ENCODE results near the gene CLEC19A.

Gene CLEC19A

DNA sequence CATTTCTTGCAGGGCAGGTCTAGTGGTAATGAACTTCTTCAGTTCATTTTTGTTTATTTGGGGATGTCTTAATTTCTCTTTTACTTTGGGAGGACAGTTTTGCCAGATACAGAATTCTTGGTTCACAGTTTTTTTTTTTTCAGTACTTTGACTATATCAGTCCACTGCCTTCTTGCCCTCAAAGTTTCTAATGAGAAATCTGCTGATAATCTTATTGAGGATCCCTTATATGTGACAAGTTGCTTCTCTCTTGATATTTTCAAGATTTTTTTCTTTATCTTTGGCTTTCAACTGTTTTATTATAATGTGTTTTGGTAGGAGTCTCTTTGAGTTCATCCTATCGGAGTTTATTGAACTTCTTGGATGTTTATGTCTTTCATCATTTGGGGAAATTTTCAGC is 42.8 kb downstream of the CLEC19A start:
- no peak for DNase-seq (ENCODE audit: low spot score)

DNA sequence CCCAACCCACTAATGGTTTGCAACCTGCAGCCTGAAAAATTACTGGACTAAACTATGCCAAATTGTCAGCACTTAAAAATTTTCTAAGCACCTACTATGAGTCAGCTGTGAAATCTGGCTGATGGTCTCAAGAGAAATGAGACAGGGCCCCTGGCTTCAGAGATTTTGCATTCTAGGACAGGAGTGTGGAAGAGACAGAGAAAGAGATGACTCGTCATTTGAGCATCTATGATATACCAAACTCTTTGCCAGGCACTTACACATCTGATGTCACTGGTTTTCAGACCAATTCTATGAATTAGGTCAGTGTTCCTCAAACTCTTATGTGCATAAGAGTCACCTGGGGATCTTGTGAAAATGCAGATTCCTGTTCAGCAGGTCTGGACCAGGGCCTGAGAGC is 44.4 kb downstream of the CLEC19A start:
- no peak for DNase-seq (ENCODE audit: low spot score)

DNA sequence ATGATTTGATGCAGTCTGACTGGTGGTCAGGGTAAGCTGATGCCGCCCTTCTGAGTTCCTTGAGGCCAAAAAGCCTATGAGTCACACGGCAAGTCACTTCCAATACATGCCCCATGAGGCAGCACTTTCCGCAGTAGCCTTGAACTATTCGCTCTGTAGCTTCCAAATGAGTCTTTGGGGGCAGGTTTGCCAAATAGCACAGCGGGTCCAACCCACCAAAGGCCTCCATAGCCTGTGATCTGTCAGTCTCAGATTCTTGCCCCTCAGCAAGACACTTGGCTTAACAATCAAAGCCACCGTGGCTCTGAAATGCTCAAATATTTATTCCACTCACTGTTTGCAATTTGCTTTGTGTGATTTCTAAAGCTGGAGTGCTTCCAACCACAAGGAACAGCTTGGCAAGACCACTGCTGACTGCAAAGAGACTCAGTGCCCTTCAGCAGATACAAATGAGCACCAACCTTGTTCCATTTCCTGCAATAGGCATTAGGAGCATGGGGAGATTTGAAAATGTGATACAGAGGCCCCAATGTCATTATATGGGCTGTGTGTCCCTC is 45.4 kb downstream of the CLEC19A start:
- no peak for DNase-seq (ENCODE audit: low spot score)

DNA sequence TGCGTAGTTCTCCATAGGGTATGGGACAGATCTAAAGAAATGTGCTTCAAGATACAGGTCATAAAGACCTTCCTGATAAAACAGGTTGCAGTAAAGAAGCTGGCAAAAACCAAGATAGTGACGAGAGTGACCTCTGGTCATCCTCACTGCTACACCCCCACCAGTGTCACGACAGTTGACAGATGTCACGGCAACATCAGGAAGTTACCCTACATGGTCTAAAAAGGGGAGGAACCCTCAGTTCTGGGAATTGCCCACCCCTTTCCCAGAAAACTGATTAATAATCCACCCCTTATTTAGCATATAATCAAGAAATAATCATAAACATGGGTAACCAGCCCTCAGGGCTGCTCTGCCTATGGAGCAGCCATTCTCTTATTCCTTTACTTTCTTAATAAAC is 46.3 kb downstream of the CLEC19A start:
- no peak for DNase-seq (ENCODE audit: low spot score)

DNA sequence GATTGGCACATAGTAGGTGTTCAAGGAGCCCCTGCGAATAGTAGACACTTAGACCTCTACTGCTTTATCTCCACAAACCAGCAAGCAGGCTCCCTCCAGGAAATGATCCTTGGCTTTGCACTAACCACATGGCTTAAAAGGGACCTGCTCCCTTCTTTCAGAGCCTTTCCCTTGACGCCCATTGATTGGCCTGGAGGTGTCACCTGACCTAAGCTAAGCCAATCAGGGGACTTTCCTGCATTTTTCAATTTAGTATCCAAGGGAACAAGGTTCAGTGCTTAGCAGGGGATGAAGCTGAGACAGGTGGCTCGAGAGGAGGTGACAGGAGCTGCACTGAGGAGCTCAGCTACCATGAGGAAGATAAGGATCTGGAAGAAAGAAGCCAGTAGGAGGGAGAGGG is 52.8 kb downstream of the CLEC19A start:
- DNase-seq (ENCODE audit: low spot score), result no peak

DNA sequence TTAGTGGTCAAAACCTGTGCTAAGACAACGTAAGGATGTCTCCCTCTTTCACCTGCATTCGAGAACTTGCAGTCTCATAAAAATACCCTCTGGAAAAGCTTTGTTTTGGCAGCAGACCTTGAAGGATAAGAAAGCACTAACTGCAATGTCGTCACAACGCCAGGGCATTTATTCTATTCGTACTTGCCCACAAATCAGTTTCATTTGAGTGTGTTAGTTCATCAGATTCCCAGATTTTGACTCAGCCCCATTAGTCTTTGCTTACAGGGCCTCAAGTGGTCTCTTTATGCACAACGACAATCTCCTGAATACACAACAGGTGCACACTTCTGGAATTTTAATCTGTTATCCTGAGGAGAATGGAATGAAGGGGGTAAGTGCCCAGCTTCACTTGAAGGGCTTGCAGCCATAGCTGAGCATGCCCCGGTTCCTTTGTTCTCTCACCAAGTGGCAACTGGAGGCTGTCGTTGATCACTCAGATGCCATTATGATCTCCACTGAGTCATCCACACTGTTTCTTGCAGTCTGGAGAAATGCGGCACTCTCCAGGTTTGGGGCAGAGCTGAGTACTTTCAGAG is 58.8 kb downstream of the CLEC19A start:
- DNase-seq (ENCODE audit: low spot score), result no peak

DNA sequence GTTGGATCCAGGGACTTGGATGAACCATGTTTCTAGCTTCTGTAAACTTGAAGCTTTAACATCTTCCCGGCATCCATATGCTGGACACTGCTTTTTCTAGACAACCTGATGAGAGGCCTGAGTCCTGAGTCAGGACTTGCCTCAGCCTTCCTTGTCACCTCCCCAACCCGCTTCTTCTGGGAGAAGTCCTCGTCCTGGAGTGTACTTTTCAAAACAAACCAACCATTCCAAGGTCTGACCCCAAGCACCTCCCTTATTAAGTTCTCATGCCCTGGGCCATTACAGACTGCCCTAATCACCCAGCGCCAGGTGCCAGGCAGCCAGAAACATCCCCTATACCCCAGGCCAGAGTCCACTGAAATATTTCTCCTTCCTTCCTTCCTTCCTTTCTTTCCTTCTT is 59.4 kb downstream of the CLEC19A start:
- DNase-seq (ENCODE audit: low spot score), result no peak

DNA sequence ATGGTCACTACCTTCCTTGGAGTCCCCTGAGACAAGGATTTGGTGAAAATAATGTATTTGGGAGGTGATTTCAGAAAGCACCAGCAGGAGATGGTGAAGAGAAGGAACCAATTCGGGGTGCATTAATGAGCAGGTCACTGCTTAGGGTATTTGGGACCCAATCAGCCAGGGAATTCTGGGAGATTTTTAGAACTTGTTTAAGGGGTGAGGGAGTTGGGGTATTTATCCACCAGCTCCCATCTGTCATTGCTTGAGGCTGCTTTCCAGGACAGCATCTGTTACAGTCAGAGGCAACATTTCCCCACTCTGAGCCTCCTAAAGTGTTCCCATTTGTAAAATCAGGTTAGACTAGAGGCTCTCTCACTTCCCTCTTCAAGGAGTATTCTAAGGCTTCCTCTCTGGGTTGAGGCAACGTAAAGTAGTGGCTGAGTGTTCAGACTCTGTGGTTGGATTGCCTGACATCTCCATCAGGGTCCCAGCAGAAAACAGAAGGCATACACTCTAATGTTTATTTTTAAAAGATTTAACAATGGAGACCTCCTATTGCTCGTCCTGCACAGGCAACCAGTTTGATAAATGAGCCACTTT is 60.9 kb downstream of the CLEC19A start:
- DNase-seq (ENCODE audit: low spot score), result no peak

DNA sequence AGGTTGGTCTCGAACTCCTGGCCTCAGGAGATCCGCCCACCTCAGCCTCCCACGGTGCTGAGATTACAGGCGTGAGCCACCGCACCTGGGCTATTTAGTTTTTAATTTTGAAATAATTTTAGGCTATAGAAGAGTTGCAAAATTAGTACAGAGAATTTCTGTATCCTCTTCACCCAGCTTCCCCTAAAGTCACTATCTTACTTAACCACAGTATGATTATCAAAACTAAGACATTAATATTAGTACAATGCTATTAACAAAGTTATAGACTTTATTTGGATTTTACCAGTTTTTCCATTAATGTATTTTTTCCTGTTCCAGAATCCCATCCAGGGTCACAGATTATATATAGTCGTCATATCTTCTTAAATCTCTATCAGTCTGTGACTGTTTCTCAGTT is 62.6 kb downstream of the CLEC19A start:
- DNase-seq (ENCODE audit: low spot score), result no peak

DNA sequence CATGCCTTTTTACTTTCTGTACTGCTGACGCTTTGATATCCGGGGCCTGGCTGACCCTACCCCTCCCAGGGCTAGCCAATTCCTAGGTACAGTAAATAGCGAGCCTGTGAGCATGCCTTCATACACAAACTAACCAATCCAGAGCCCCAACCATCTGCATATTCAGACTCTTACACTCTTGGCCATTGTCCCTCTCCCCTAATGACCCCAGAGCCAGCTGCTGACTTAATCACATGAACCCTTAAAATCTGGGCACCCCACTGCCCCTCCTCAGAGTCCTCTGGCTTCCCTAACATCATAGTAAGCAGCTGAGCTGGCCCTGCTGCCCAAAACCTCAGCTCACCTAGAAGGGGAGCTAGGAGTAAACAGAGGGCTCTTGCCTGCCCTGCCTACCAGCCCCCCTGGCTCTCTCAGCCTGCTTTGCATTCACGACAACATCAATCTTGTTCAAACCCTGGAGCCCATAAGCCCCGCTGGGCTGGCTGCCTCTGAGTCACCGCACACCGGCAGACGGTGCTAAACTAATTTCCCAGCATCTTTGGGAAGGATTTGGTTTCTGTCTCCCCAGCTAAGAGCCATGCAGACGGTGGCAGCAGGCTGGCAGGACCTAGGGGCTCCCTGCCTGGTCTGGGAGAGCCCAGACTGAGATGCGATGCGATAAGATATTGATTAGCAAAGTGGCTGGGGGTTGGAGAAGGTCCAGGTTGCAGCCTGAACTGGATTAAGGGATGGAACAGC is 63.2 kb downstream of the CLEC19A start:
- DNase-seq (ENCODE audit: low spot score), result no peak

DNA sequence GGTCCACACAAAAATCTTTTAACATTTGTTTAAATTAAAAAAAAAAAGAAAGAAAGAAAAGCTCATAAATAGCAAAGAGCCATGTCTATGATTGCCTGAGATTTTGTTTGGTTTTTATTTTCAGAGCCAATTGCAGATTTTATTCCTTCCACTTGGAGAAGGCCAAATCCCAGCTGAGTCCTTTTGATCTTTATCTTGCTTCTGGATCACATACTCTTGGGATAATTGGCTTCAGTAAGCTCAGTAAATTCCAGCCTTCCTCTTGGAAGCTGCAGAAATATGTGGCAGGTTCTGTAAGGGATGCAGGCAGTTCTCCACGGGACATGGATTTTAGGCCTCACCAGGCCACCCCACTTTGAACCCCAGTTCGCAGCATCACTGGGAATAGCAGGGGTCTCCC is 68.8 kb downstream of the CLEC19A start:
- no peak for DNase-seq (ENCODE audit: low spot score)

DNA sequence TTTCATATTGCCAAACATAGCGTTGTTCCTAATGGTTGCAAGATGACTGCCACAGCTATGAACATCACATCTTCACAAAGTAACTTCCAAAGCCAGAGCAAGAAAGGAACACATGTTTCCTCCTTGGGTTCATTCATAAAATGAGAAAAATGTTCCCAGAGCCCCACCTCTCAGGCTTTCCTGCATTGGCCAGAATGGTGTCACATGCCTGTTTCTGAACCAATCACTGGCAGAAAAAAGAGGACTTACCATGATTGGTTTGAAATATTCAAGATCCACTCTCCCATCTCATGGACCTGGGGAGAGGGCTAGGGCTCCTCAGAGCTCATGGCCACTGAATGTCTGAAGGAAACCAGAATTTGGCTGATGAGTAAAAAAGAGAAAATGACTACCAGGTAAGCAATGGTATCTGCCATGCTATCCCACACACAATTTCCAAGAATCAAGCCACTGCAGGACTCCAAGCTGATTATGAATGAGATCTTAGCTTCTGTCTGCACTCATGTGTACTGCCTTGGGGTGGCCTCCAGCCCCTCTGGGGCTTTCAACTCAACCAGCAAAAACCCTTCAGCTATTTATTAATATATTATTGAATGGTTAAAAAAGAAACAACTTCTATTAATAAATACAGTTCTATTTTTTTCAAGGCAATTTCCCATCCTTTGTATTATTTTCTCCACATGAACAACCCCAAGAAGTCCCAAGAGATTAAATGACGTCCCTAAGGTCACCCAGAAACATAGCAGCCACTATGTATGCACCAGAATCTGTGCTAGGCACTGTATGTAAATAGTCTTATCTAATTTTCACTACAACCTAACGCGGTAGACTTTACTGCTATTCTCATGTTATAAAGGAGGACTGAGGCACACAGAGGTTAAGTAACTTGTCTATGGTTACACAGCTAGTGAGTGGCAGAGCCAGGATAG is 70.8 kb downstream of the CLEC19A start:
- no peak for DNase-seq (ENCODE audit: low spot score)

DNA sequence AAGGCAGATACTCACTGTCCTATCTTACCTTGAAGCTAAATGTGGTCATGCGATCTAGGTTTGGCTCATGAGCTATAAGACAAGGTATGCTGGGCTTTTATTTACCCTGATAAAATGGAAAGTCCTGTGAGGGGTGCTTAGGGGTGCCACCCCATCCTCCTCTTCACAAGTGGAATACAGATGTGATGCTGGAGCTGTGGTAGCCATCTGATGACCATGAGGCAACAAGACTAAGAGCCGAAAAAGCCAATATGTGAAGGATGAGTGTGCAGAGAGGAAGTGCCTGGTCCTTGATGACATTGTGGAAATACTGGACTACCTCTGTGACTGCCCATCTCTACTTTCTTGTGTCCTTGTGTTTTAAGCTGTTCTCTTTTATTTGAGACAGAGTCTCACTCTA is 74.0 kb downstream of the CLEC19A start:
- no peak for DNase-seq (ENCODE audit: low spot score)
